ENCODE data around the gene GKN2.

Gene GKN2

GRCh38 chr2:68952887-68953521 lies at the start of gene GKN2:
GKN2 (minus strand) TSS chr2:68952893; CDS start chr2:68952861, 32 bp downstream.
- TF ChIP-seq Cebpa-rat (IDR thresholded peaks at IDR 0.05) = no peak
- Histone ChIP-seq H3K27ac (no peak within 1 kb of the TSS), H3K36me3 (no peaks in the 10 kb centered on the region), H4K20me1 (no peaks in the 10 kb centered on the region), H3K27me3 (no peaks in the 10 kb centered on the region), H3K4me2 (no peak within 1 kb of the TSS), H3K4me3 (no peak within 1 kb of the TSS), H3K9me3 (no peaks in the 10 kb centered on the region), H3K9ac (no peak within 1 kb of the TSS), H3K4me1 (no peaks in the 10 kb centered on the region)

GRCh38 chr2:69001879-69002278 lies 49.2 kb upstream of the GKN2 start:
- Histone ChIP-seq H3K4me2 (no peak overlapping the region), H3K36me3 (no peaks in the 10 kb centered on the region), H3K4me1 (no peaks in the 10 kb centered on the region), H3K27ac (no peak overlapping the region), H3K9ac (no peak overlapping the region), H4K20me1 (no peaks in the 10 kb centered on the region), H3K4me3 (no peak overlapping the region), H3K27me3 (no peaks in the 10 kb centered on the region; the same call in 1 of the 2 replicates), H3K9me3 (peaks cover 11% of the 10 kb centered on the region)
- no peak for TF ChIP-seq Cebpa-rat (IDR thresholded peaks at IDR 0.05)

- Histone ChIP-seq H3K4me3 (no peak overlapping the region), H3K27ac (no peak overlapping the region), H3K9ac (no peak overlapping the region), H3K36me3 (no peaks in the 10 kb centered on the region), H3K9me3 (peaks cover 6% of the 10 kb centered on the region), H4K20me1 (no peaks in the 10 kb centered on the region), H3K27me3 (no peaks in the 10 kb centered on the region), H3K4me1 (no peaks in the 10 kb centered on the region), H3K4me2 (no peak overlapping the region)
- TF ChIP-seq Cebpa-rat (IDR thresholded peaks at IDR 0.05) = no peak
Measured at GRCh38 chr2:68997401-68997800, 44.7 kb upstream of the GKN2 start.

GRCh38 chr2:68995916-68996315 lies 43.2 kb upstream of the GKN2 start:
- no peaks in the 10 kb centered on the region; the same call in 1 of the 2 replicates for H3K9me3 ChIP-seq
- H3K27ac ChIP-seq = no peak overlapping the region
- no peak overlapping the region for H3K4me3 ChIP-seq
- H3K36me3 ChIP-seq = no peaks in the 10 kb centered on the region
- no peak overlapping the region for H3K4me2 ChIP-seq
- no peaks in the 10 kb centered on the region for H4K20me1 ChIP-seq
- H3K27me3 ChIP-seq = no peaks in the 10 kb centered on the region
- H3K4me1 ChIP-seq = no peaks in the 10 kb centered on the region
- no peak overlapping the region for H3K9ac ChIP-seq
- TF ChIP-seq Cebpa-rat (IDR thresholded peaks at IDR 0.05) = no peak

- no peak overlapping the region for H3K4me2 ChIP-seq
- no peak overlapping the region for H3K4me3 ChIP-seq
- H3K4me1 ChIP-seq = no peaks in the 10 kb centered on the region
- H3K27ac ChIP-seq = no peak overlapping the region
- no peaks in the 10 kb centered on the region for H3K9me3 ChIP-seq
- no peak overlapping the region for H3K9ac ChIP-seq
- no peaks in the 10 kb centered on the region for H4K20me1 ChIP-seq
- H3K36me3 ChIP-seq = no peaks in the 10 kb centered on the region
- TF ChIP-seq Cebpa-rat (IDR thresholded peaks at IDR 0.05) = no peak
- H3K27me3 ChIP-seq = no peaks in the 10 kb centered on the region
Measured at GRCh38 chr2:68994864-68995263, 42.2 kb upstream of the GKN2 start.

GRCh38 chr2:68993660-68994059 lies 41.0 kb upstream of the GKN2 start:
- Histone ChIP-seq H4K20me1 (no peaks in the 10 kb centered on the region), H3K4me1 (no peaks in the 10 kb centered on the region), H3K4me2 (no peak overlapping the region), H3K4me3 (no peak overlapping the region), H3K9me3 (no peaks in the 10 kb centered on the region), H3K9ac (no peak overlapping the region), H3K27ac (no peak overlapping the region), H3K27me3 (no peaks in the 10 kb centered on the region), H3K36me3 (no peaks in the 10 kb centered on the region)
- TF ChIP-seq Cebpa-rat (IDR thresholded peaks at IDR 0.05) = no peak

GRCh38 chr2:68992933-68993332 lies 40.2 kb upstream of the GKN2 start:
- no peak overlapping the region for H3K27ac ChIP-seq

GRCh38 chr2:68992341-68992740 lies 39.6 kb upstream of the GKN2 start:
- H3K36me3 ChIP-seq = no peaks in the 10 kb centered on the region
- H3K9me3 ChIP-seq = no peaks in the 10 kb centered on the region
- TF ChIP-seq Cebpa-rat (IDR thresholded peaks at IDR 0.05) = no peak
- H3K4me2 ChIP-seq = no peak overlapping the region
- H3K27me3 ChIP-seq = no peaks in the 10 kb centered on the region
- H3K4me1 ChIP-seq = no peaks in the 10 kb centered on the region
- no peak overlapping the region for H3K9ac ChIP-seq
- no peaks in the 10 kb centered on the region for H4K20me1 ChIP-seq
- no peak overlapping the region for H3K4me3 ChIP-seq
- H3K27ac ChIP-seq = no peak overlapping the region

More at GRCh38 chr2:68992933-68993332, 40.2 kb upstream of the GKN2 start:
- Histone ChIP-seq H3K9ac (no peak overlapping the region), H3K9me3 (no peaks in the 10 kb centered on the region), H3K4me2 (no peak overlapping the region), H3K27me3 (no peaks in the 10 kb centered on the region), H4K20me1 (no peaks in the 10 kb centered on the region), H3K36me3 (no peaks in the 10 kb centered on the region), H3K4me3 (no peak overlapping the region), H3K4me1 (no peaks in the 10 kb centered on the region)
- no peak for TF ChIP-seq Cebpa-rat (IDR thresholded peaks at IDR 0.05)

- Histone ChIP-seq H3K27me3 (no peaks in the 10 kb centered on the region), H3K4me1 (no peaks in the 10 kb centered on the region), H3K9ac (no peak overlapping the region), H3K4me3 (no peak overlapping the region), H4K20me1 (no peaks in the 10 kb centered on the region), H3K27ac (no peak overlapping the region), H3K36me3 (no peaks in the 10 kb centered on the region), H3K4me2 (no peak overlapping the region), H3K9me3 (no peaks in the 10 kb centered on the region)
- no peak for TF ChIP-seq Cebpa-rat (IDR thresholded peaks at IDR 0.05)
Measured at GRCh38 chr2:68989035-68989434, 36.3 kb upstream of the GKN2 start.

- TF ChIP-seq Cebpa-rat (IDR thresholded peaks at IDR 0.05) = no peak
- Histone ChIP-seq H3K36me3 (no peaks in the 10 kb centered on the region), H3K4me1 (no peaks in the 10 kb centered on the region), H4K20me1 (no peaks in the 10 kb centered on the region), H3K27ac (no peak overlapping the region), H3K9me3 (no peaks in the 10 kb centered on the region), H3K27me3 (no peaks in the 10 kb centered on the region), H3K4me3 (no peak overlapping the region), H3K9ac (no peak overlapping the region), H3K4me2 (no peak overlapping the region)
Measured at GRCh38 chr2:68987021-68987503, 34.4 kb upstream of the GKN2 start.

- no peaks in the 10 kb centered on the region for H3K27me3 ChIP-seq
- no peak for TF ChIP-seq Cebpa-rat (IDR thresholded peaks at IDR 0.05)
- H3K4me2 ChIP-seq = no peak overlapping the region
- no peaks in the 10 kb centered on the region for H3K36me3 ChIP-seq
- H3K27ac ChIP-seq = no peak overlapping the region
- no peaks in the 10 kb centered on the region for H3K4me1 ChIP-seq
- no peak overlapping the region for H3K4me3 ChIP-seq
- H4K20me1 ChIP-seq = no peaks in the 10 kb centered on the region
- H3K9me3 ChIP-seq = no peaks in the 10 kb centered on the region
- no peak overlapping the region for H3K9ac ChIP-seq
Measured at GRCh38 chr2:68980956-68981355, 28.3 kb upstream of the GKN2 start.

All from BLaER1 (cell line).